ENCODE data around the gene CCL5.

- no peak for TF ChIP-seq CTCF (IDR thresholded peaks at IDR 0.05)
- no peak for TF ChIP-seq POLR2A (IDR thresholded peaks at IDR 0.05)
- TF ChIP-seq POLR2AphosphoS5 (IDR thresholded peaks at IDR 0.05): no peak
Observed at GRCh38 chr17:35891269-35891668, 11.1 kb upstream of the CCL5 start.

Data from stomach (tissue), 4 donors.